Measurements from ENCODE around the gene NUDT3. TPM values are rescaled to one million over a fixed set of nuclear protein-coding genes. Genes with fewer than 3 reads are reported as not detected.

The NUDT3 gene
- total and polyA plus RNA-seq, 9 donors = 16.0 to 60.7 (median 50.2) TPM

- intact Hi-C loops (cut with DNase I) = loop anchor here in 1 of 4 donors (10.0 kb wide), 1 partner anchor 68 kb away; no protein-coding TSS in a partner anchor
- no peak for TF ChIP-seq POLR2A (IDR thresholded peaks at IDR 0.05)
- TF ChIP-seq EP300 (IDR thresholded peaks at IDR 0.05) = no peak
- no peak for TF ChIP-seq CTCF (IDR thresholded peaks at IDR 0.05)
- WGBS, 3 donors = 93 to 100% (median 100%) methylated on average over 1 of the region's 1 CpG
- Histone ChIP-seq H3K36me3 (no peaks in the 10 kb centered on the region), H3K27ac (no peak overlapping the region), H3K27me3 (no peaks in the 10 kb centered on the region), H3K4me3 (no peak overlapping the region), H3K9me3 (no peaks in the 10 kb centered on the region), H3K4me1 (ENCODE audit: insufficient read depth) (peaks cover 2% of the 10 kb centered on the region)
- no peak for DNase-seq
Observed at GRCh38 chr6:34317172-34317477, 75.3 kb downstream of the NUDT3 start.

GRCh38 chr6:34316431-34317171 is 75.9 kb downstream of the NUDT3 start:
- TF ChIP-seq CTCF (IDR thresholded peaks at IDR 0.05) (no peak), EP300 (IDR thresholded peaks at IDR 0.05) (no peak), POLR2A (IDR thresholded peaks at IDR 0.05) (no peak)
- no peak overlapping the region for H3K4me3 ChIP-seq
- no peaks in the 10 kb centered on the region for H3K27me3 ChIP-seq
- no peaks in the 10 kb centered on the region for H3K9me3 ChIP-seq
- no peak overlapping the region for H3K27ac ChIP-seq
- peaks cover 2% of the 10 kb centered on the region for H3K4me1 ChIP-seq (ENCODE audit: insufficient read depth)
- no peaks in the 10 kb centered on the region for H3K36me3 ChIP-seq
- 94 to 98% (median 94%) methylated on average over 1 of the region's 1 CpG for WGBS, 3 donors
- DNase-seq = no peak
- intact Hi-C loops (cut with DNase I) = loop anchor here in 1 of 4 donors (10.0 kb wide), 1 partner anchor 68 kb away; no protein-coding TSS in a partner anchor

GRCh38 chr6:34315780-34316179 is 76.7 kb downstream of the NUDT3 start:
- intact Hi-C loops (cut with DNase I) = loop anchor here in 1 of 4 donors (10.0 kb wide), 1 partner anchor 69 kb away; no protein-coding TSS in a partner anchor
- DNase-seq = no peak
- TF ChIP-seq EP300 (IDR thresholded peaks at IDR 0.05) (no peak), CTCF (IDR thresholded peaks at IDR 0.05) (no peak), POLR2A (IDR thresholded peaks at IDR 0.05) (no peak)
- Histone ChIP-seq H3K27me3 (no peaks in the 10 kb centered on the region), H3K36me3 (no peaks in the 10 kb centered on the region), H3K4me1 (ENCODE audit: insufficient read depth) (peaks cover 2% of the 10 kb centered on the region), H3K4me3 (no peak overlapping the region), H3K27ac (no peak overlapping the region), H3K9me3 (no peaks in the 10 kb centered on the region)
- WGBS, 3 donors = 67 to 81% (median 77%) methylated on average over 6 of the region's 6 CpGs

GRCh38 chr6:34315256-34315655 is 77.2 kb downstream of the NUDT3 start:
- H3K4me3 ChIP-seq = no peak overlapping the region
- H3K27ac ChIP-seq = no peak overlapping the region
- no peak for TF ChIP-seq POLR2A (IDR thresholded peaks at IDR 0.05)
- no peak for TF ChIP-seq CTCF (IDR thresholded peaks at IDR 0.05)
- TF ChIP-seq EP300 (IDR thresholded peaks at IDR 0.05) = no peak
- no peaks in the 10 kb centered on the region for H3K36me3 ChIP-seq
- H3K27me3 ChIP-seq = no peaks in the 10 kb centered on the region
- no peak for DNase-seq
- intact Hi-C loops (cut with DNase I) = loop anchor here in 1 of 4 donors (10.0 kb wide), 1 partner anchor 70 kb away; no protein-coding TSS in a partner anchor
- no peaks in the 10 kb centered on the region for H3K9me3 ChIP-seq
- 94 to 100% (median 98%) methylated on average over 1 of the region's 1 CpG for WGBS, 3 donors
- H3K4me1 ChIP-seq (ENCODE audit: insufficient read depth) = peaks cover 2% of the 10 kb centered on the region

Measured in ovary (tissue), 9 donors.